OCI-LY7 (cell line): ENCODE results near the gene CPNE5. TPM values are rescaled to one million over a fixed set of nuclear protein-coding genes. Genes with fewer than 3 reads are reported as not detected.

ENCODE experiments used
- BruUV-seq: library from RNA; stranded (reverse); fragments of 400-500 nt; replicated peaks from 2 replicates; lab custom pipeline; 2021; lab: Mats Ljungman, UMichigan
- CTCF ChIA-PET: fragments of 300-600 bp; sonication (Branson Sonifier 250); formaldehyde crosslinking; loops from one replicate; lab custom pipeline; 2022; ENCODE audit warnings: antibody characterized with exemption; ENCODE audit not compliant: unreplicated experiment; lab: Charles Lee
- POLR2A ChIA-PET: fragments of 300-600 bp; sonication (Branson Sonifier 250); formaldehyde crosslinking; loops from one replicate; lab custom pipeline; 2022; ENCODE audit warnings: antibody characterized with exemption; lab: Charles Lee
- DNase-seq: peaks from one replicate; pipeline ENCODE4 v3.0.0-alpha.2; 2015; ENCODE audit warnings: low spot score
- H2AFZ ChIP-seq: fragments of 200-600 bp; sonication (generic), shearing (Covaris generic); 2 replicates; pipeline ENCODE4 v1.6.1; 2014; ENCODE audit warnings: mild to moderate bottlenecking, antibody characterized with exemption, low read length, moderate library complexity
- H3K27ac ChIP-seq: fragments of 200-600 bp; sonication (generic); 2 replicates; pipeline ENCODE4 v1.5.1; 2014; ENCODE audit warnings: mixed run types, low read depth, mild to moderate bottlenecking, moderate library complexity, low read length, inconsistent platforms; ENCODE audit not compliant: poor library complexity, severe bottlenecking
- H3K36me3 ChIP-seq: fragments of 200-600 bp; sonication (generic); 2 replicates; pipeline ENCODE4 v1.6.1; 2014; ENCODE audit warnings: mild to moderate bottlenecking, antibody characterized with exemption, low read length, moderate library complexity, mixed read lengths; ENCODE audit not compliant: insufficient read depth
- H3K4me1 ChIP-seq: fragments of 200-600 bp; sonication (generic); 2 replicates; pipeline ENCODE4 v1.5.1; 2014; ENCODE audit warnings: mild to moderate bottlenecking, low read length; ENCODE audit not compliant: insufficient read depth, poor library complexity, severe bottlenecking
- H3K4me2 ChIP-seq: fragments of 200-600 bp; sonication (generic); 2 replicates; pipeline ENCODE4 v1.6.1; 2014; ENCODE audit warnings: mild to moderate bottlenecking, low read length
- H3K4me3 ChIP-seq: fragments of 200-600 bp; sonication (generic); 2 replicates; pipeline ENCODE4 v1.5.1; 2014; ENCODE audit warnings: mild to moderate bottlenecking, low read depth, low read length; ENCODE audit not compliant: poor library complexity, severe bottlenecking
- H3K79me2 ChIP-seq: fragments of 200-600 bp; sonication (generic); 2 replicates; pipeline ENCODE4 v1.6.1; 2016; ENCODE audit warnings: low read depth, mild to moderate bottlenecking, low read length, moderate library complexity, mixed read lengths; ENCODE audit not compliant: insufficient read depth
- H3K9me2 ChIP-seq: fragments of 200-600 bp; sonication (generic); 2 replicates; pipeline ENCODE4 v1.6.1; 2016; ENCODE audit warnings: mild to moderate bottlenecking, low read length, mixed read lengths; ENCODE audit not compliant: insufficient read depth
- H3K9me3 ChIP-seq: fragments of 200-600 bp; sonication (generic); 2 replicates; pipeline ENCODE4 v1.6.1; 2014; ENCODE audit warnings: mild to moderate bottlenecking, mixed run types, low read length, mixed read lengths
- H4K20me1 ChIP-seq: fragments of 200-600 bp; sonication (generic); 2 replicates; pipeline ENCODE4 v1.6.1; 2014; ENCODE audit warnings: mild to moderate bottlenecking, antibody characterized with exemption, low read length, moderate library complexity, mixed read lengths; ENCODE audit not compliant: insufficient read depth
- EZH2phosphoT487 ChIP-seq: fragments of 200-600 bp; sonication (generic); IDR thresholded peaks from 2 replicates; pipeline ENCODE4 v1.6.1; 2018; ENCODE audit warnings: low read depth, borderline replicate concordance, mild to moderate bottlenecking, mixed run types, antibody characterized with exemption, low read length, moderate library complexity, mixed read lengths
- intact Hi-C: fragments of 100-400 bp; cut with micrococcal nuclease; formaldehyde crosslinking; loops from one replicate; pipeline ENCODE4 v1.10.0; 2022; ENCODE audit not compliant: unreplicated experiment
- total RNA-seq, 2 experiments: library from RNA; depleted of rRNA in 1 of 2; stranded (reverse); fragments of >200 nt in 1 of 2; shearing (Covaris generic) in 1 of 2; gene quantifications; 2 replicates each; pipeline ENCODE4 v1.2.3, GENCODE V29; 2014 to 2022
- TF ChIP-seq, protein P1 (sequence below): fragments of 200-600 bp; sonication (generic); conservative IDR thresholded peaks from 2 replicates; pipeline ENCODE4 v1.5.1; 2014; ENCODE audit warnings: mild to moderate bottlenecking, antibody characterized with exemption, low read length, moderate library complexity, mixed read lengths

CPNE5 gene
- total RNA-seq, 2 experiments from 2014 or later, result 37.7 to 89.8 TPM

DNA sequence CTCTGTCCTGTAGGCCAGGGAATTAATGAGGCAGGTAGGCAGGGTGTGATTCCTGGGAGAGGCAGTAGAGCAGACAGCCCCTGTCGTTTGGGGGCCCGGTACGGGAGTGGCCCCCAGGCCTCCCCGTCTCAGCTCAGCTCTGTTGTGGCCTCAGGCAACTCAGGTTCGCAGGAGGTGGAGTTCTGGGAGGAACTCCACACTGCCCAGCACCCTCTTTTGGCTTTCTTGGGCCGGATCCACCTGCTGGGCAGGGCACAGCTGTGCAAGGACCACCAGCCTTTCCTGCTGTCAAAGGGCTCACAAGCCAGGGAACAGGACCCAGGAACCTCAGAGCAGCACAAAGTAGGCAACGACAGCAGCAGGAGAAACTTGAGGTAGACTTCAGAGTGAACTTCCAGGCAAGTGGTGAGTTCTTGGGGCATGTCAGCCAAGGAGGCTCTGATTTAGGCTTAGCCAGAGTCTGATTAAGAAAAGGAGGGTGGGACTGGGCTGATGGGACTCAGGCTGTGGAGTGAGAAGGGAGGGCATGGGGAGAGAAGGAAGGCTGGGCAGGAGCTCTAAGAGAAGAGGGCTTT lies 104.7 kb downstream of the CPNE5 start:
- POLR2A ChIA-PET, result no interaction called here
- Histone ChIP-seq H2AFZ (no peak overlapping the region), H4K20me1 (no peaks in the 10 kb centered on the region), H3K9me2 (no peaks in the 10 kb centered on the region), H3K4me3 (no peak overlapping the region), H3K9me3 (no peaks in the 10 kb centered on the region), H3K27ac (no peak overlapping the region), H3K4me1 (no peaks in the 10 kb centered on the region), H3K36me3 (no peaks in the 10 kb centered on the region), H3K79me2 (no peaks in the 10 kb centered on the region), H3K4me2 (no peak overlapping the region)
- CTCF ChIA-PET, result interaction anchor here (1.6 kb wide), 1 partner anchor 24 kb away, joined by 8 read pairs; no protein-coding TSS in a partner anchor
- intact Hi-C loops, result no loop called here
- TF ChIP-seq, protein P1, sequence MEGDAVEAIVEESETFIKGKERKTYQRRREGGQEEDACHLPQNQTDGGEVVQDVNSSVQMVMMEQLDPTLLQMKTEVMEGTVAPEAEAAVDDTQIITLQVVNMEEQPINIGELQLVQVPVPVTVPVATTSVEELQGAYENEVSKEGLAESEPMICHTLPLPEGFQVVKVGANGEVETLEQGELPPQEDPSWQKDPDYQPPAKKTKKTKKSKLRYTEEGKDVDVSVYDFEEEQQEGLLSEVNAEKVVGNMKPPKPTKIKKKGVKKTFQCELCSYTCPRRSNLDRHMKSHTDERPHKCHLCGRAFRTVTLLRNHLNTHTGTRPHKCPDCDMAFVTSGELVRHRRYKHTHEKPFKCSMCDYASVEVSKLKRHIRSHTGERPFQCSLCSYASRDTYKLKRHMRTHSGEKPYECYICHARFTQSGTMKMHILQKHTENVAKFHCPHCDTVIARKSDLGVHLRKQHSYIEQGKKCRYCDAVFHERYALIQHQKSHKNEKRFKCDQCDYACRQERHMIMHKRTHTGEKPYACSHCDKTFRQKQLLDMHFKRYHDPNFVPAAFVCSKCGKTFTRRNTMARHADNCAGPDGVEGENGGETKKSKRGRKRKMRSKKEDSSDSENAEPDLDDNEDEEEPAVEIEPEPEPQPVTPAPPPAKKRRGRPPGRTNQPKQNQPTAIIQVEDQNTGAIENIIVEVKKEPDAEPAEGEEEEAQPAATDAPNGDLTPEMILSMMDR, result no peak
- no peak for TF ChIP-seq EZH2phosphoT487
- DNase-seq, result no peak
- no TSS peak for BruUV-seq

DNA sequence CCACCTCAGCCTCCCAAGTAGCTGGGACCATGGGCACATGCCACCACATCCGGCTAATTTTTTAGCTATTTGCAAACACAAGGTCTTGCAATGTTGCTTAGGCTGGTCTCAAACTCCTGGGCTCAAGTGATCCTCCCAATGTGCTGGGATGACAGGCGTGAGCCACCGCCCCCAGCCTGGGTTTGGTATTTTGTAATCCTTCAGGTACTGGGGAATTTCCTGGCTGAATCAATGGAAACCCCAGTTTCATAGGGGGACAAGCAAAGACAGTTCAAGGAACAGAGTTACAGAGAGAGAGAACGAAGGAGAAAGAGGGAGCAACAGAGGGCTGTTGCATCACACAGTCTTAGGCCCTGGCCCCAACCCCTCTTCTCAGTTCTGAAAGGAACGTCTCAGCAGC lies 105.9 kb downstream of the CPNE5 start:
- no peaks in the 10 kb centered on the region for H3K9me3 ChIP-seq
- intact Hi-C loops, result no loop called here
- no peaks in the 10 kb centered on the region for H3K4me1 ChIP-seq
- POLR2A ChIA-PET, result interaction anchor here (0.8 kb wide), 1 partner anchor 24 kb away, joined by 3 read pairs; no protein-coding TSS in a partner anchor
- H3K4me2 ChIP-seq, result no peak overlapping the region
- no peak overlapping the region for H2AFZ ChIP-seq
- H3K36me3 ChIP-seq, result no peaks in the 10 kb centered on the region
- no peak overlapping the region for H3K4me3 ChIP-seq
- no peaks in the 10 kb centered on the region for H3K79me2 ChIP-seq
- H3K9me2 ChIP-seq, result no peaks in the 10 kb centered on the region
- no peak overlapping the region for H3K27ac ChIP-seq
- no peaks in the 10 kb centered on the region for H4K20me1 ChIP-seq
- CTCF ChIA-PET, result no interaction called here
- DNase-seq, result no peak
- TF ChIP-seq, protein P1, result no peak
- TF ChIP-seq EZH2phosphoT487, result no peak
- BruUV-seq, result no TSS peak

DNA sequence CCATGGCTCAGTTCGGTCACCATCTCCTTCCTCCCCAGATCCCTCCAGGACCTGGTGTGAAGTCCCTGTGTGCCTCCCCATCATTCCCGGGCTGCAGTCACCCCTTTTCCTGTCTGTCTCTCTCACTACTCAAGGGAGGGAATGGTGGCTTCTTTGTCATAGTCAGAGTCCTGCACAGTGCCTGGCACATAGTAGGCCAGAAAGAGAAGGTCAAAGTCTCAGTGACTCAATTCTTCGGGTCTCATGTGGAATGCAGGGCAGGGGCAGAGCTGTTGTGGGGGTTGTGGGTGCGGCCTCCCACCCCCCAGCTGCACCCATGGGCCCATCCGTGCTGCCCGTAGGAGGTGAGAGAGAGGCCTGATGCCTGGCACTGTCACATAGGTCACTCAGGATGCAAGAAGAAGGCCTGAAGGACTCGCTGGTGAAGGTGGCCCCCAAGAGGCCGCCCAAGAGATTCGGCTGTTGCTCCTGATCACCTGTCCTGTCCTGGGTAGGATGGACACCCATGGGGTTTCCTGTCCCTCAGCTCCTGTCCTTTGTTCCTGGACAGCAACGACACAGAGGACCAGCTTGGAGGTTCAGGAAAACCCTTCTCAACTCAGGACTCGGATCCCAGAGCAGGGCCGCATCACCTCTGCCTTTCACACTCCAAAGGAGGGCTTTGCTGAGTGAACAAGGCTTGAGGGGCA lies 107.5 kb downstream of the CPNE5 start:
- POLR2A ChIA-PET, result no interaction called here
- H3K79me2 ChIP-seq, result no peaks in the 10 kb centered on the region

More for the DNA sequence above, 107.5 kb downstream of the CPNE5 start:
- no peaks in the 10 kb centered on the region for H3K36me3 ChIP-seq
- no peak overlapping the region for H2AFZ ChIP-seq
- no peaks in the 10 kb centered on the region for H3K9me2 ChIP-seq
- H3K4me1 ChIP-seq, result no peaks in the 10 kb centered on the region
- TF ChIP-seq EZH2phosphoT487, result no peak
- TF ChIP-seq, protein P1, result no peak
- no peak overlapping the region for H3K4me2 ChIP-seq
- DNase-seq, result no peak
- intact Hi-C loops, result no loop called here
- CTCF ChIA-PET, result no interaction called here
- no peaks in the 10 kb centered on the region for H3K9me3 ChIP-seq
- no peaks in the 10 kb centered on the region for H4K20me1 ChIP-seq
- no TSS peak for BruUV-seq
- H3K4me3 ChIP-seq, result no peak overlapping the region
- no peak overlapping the region for H3K27ac ChIP-seq
